ENCODE results near the gene ANKRD36.
A peak's percentile ranks its signal among the peaks of the same experiment; 100 is the strongest.
"Not testable (repeated sequence)": the region's sequence is repeated elsewhere in the genome, so short reads cannot be mapped to it uniquely, and the experiment has no call there.

The ANKRD36 gene

GRCh38 chr2:97111246-97111645, 1.7 kb upstream of the ANKRD36 start:
- intact Hi-C loops (cut with DNase I), result not testable (repeated sequence)
- peak in 1 of 42 donors; percentile 13 for DNase-seq

GRCh38 chr2:97112320-97113049, 468 bp upstream of the ANKRD36 start:
- peak in 41 of 42 donors; percentile 20 to 93 (median 74) for DNase-seq
- intact Hi-C loops (cut with DNase I), result not testable (repeated sequence)

- DNase-seq, result peak in 1 of 42 donors; percentile 5
- intact Hi-C loops (cut with DNase I), result not testable (repeated sequence)
These were observed 916 bp downstream of the ANKRD36 start for GRCh38 chr2:97113882-97114255.

- DNase-seq; intact Hi-C loops (cut with DNase I): not testable (repeated sequence)
These were observed 16.1 kb downstream of the ANKRD36 start for GRCh38 chr2:97129090-97129489.

GRCh38 chr2:97144016-97144415, 31.1 kb downstream of the ANKRD36 start:
- intact Hi-C loops (cut with DNase I), result not testable (repeated sequence)
- peak in 2 of 42 donors; percentile 3 to 14 for DNase-seq

GRCh38 chr2:97166548-97166947, 53.6 kb downstream of the ANKRD36 start:
- intact Hi-C loops (cut with DNase I); DNase-seq: not testable (repeated sequence)

GRCh38 chr2:97167938-97168337, 55.0 kb downstream of the ANKRD36 start:
- intact Hi-C loops (cut with DNase I); DNase-seq: not testable (repeated sequence)

- DNase-seq; intact Hi-C loops (cut with DNase I): not testable (repeated sequence)
These were observed 55.6 kb downstream of the ANKRD36 start for GRCh38 chr2:97168583-97168982.

GRCh38 chr2:97180391-97180790, 67.4 kb downstream of the ANKRD36 start:
- DNase-seq; intact Hi-C loops (cut with DNase I): not testable (repeated sequence)

- intact Hi-C loops (cut with DNase I); DNase-seq: not testable (repeated sequence)
These were observed 82.4 kb downstream of the ANKRD36 start for GRCh38 chr2:97195349-97195748.

- DNase-seq; intact Hi-C loops (cut with DNase I): not testable (repeated sequence)
These were observed 84.3 kb downstream of the ANKRD36 start for GRCh38 chr2:97197251-97197650.

- intact Hi-C loops (cut with DNase I), result not testable (repeated sequence)
These were observed 87.9 kb downstream of the ANKRD36 start for GRCh38 chr2:97200887-97201286.

GRCh38 chr2:97202643-97203250, 89.8 kb downstream of the ANKRD36 start:
- intact Hi-C loops (cut with DNase I); DNase-seq: not testable (repeated sequence)

More at GRCh38 chr2:97200887-97201286, 87.9 kb downstream of the ANKRD36 start:
- DNase-seq, result not testable (repeated sequence)

- intact Hi-C loops (cut with DNase I), result no loop called here
These were observed 97.4 kb downstream of the ANKRD36 start for GRCh38 chr2:97210325-97210724.

GRCh38 chr2:97215025-97215424, 102.1 kb downstream of the ANKRD36 start:
- DNase-seq; intact Hi-C loops (cut with DNase I): not testable (repeated sequence)

More at GRCh38 chr2:97210325-97210724, 97.4 kb downstream of the ANKRD36 start:
- no peak for DNase-seq

- intact Hi-C loops (cut with DNase I); DNase-seq: not testable (repeated sequence)
These were observed 118.1 kb downstream of the ANKRD36 start for GRCh38 chr2:97230848-97231585.

GRCh38 chr2:97232981-97233380, 120.0 kb downstream of the ANKRD36 start:
- intact Hi-C loops (cut with DNase I); DNase-seq: not testable (repeated sequence)

GRCh38 chr2:97233660-97234295, 120.8 kb downstream of the ANKRD36 start:
- intact Hi-C loops (cut with DNase I); DNase-seq: not testable (repeated sequence)

- DNase-seq; intact Hi-C loops (cut with DNase I): not testable (repeated sequence)
These were observed 148.2 kb downstream of the ANKRD36 start for GRCh38 chr2:97261192-97261591.

All from head of caudate nucleus (tissue), 42 donors.